Measurements from ENCODE around the gene CHST9. TPM values are rescaled to one million over a fixed set of nuclear protein-coding genes. Genes with fewer than 3 reads are reported as not detected.

The CHST9 gene
- polyA plus RNA-seq, 12 donors = 0.08 to 0.54 (median 0.31) TPM; not detected in 2

DNA sequence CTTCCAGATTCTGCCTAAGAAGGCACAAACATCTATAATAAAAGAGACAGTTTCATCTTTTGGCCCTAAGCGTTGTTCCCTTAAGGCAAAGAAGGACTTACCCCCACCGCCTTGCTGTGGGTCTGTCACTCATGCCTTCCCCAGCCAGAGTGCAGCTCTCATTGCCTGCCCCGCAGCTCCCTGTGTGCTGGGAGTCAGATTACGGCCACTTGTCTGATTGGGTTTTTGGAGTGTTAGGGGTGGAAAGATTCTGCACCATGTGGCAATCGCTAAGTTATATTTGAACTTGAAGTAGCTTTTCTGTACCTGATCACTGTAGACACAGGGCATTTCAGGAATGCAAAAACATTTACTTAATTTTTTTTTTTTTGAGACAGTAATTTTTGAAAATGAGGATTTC is 319.6 kb downstream of the CHST9 start, which contains the start of gene AQP4:
Gene AQP4, minus strand, starts transcription at position 151 of the 400 bp plus-strand sequence. Its CDS starts 18 bp downstream, at position 133.
- no peak for DNase-seq

DNA sequence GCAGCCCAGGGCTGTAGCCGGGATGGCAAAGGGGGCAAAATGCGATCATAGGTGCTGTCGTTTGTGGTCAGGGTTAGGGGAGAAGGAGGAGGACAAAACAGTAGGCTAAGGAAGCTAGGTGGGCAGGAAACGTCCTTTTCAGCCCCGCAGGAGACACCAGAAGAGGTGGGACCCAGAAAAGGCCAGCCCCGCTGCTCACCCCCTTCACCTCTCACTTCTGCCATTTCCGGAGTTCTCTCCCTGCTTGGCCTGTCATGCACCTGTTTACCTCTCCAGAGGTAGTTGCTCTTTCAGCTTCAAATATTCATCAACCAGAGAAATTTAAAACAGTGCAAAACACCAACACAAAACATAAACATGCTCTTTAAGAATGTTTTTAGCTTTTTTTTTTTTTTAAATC is 320.4 kb downstream of the CHST9 start:
- no peak for DNase-seq

DNA sequence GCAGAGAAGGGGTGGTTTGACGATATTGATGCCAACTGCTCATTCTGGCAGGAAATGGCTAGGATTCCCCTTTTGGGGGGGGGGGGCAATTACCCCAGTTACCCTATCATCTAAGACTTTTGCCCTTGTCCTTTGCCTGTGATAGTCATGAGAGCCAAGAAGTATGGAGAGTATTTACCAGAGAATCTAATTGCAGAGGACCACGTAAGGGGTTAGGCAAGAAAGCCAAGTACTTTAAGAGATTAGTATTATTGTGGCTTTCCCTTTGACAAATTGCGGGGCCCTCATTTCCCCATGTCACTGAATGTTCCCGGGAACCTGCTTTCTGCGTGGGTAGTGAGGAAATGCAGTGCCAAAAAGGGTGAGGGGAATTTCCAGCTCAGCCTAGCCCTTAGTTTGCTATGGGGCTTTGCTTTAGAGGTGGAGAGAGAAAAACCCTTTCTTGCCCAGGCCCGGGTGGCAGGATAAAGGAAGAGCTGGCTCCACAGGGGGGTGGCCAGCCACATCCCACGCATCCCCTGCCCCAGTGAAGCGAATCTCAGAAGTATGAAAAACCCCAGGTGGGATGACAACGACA is 321.1 kb downstream of the CHST9 start:
- no peak for DNase-seq

DNA sequence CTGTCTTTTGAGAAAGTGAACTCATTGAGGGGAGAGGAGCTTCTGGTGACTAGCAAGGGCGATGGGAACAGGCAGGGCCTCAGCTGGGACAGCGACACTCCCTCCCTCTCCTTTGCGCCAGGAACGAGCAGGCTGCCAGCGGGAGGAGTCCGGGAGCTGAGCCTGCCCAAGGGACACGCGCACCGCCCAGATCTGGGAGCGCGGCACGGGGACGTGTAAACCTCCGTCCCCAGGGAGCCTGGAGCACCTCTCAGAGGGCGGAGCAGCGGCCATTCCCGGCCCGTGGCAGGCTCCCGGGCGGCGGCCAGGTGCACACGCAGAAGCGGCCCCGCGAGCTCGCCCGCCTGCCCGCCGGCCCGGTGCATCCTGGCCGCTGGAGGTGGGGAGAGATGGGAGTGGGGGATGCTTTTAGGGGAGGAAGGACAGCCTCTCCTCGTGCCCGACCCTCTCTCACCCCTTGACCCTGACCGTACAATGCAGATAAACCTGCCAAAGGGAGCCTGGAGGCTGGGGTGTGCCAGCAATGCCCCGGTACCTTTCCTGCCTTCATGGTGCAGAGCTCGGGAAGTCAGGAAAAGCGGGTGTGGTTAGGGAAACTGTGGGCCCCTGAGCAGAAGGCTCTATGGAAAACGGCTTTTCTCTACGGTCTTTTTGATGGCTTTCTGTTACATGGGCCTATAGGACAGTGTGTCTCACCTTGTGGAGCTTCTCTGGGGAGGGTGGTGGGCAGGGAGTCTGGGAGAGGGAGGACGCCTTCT is 321.8 kb downstream of the CHST9 start:
- peak; percentile 31 for DNase-seq

DNA sequence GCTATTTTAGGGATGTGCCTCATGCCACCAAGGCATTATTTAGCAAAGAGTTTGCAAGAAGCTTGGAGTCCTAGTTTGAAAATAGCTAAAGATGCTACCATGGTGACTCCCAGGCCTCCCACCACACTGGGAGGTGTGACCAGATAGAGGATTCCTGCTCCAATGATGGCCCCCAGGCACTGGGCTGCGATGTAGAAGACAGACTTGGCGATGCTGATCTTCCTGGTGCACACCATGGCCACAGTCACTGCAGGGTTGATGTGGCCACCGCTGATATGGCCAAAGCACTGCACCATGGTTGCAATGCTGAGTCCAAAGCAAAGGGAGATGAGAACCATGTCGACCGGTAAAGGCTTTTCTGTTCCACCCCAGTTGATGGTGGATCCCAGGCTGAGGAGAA is 323.0 kb downstream of the CHST9 start:
- no peak for DNase-seq

All from muscle of arm (tissue), 12 donors.